Vagina (tissue), 2 donors: ENCODE data around the gene CHRNB1.
"Not testable (repeated sequence)": the region's sequence is repeated elsewhere in the genome, so short reads cannot be mapped to it uniquely, and the experiment has no call there.

Experiments used
- CTCF ChIP-seq, 3 experiments: fragments of 450-650 bp in 2 of 3; fragments of 200-600 bp in 1 of 3; sonication (generic) in 1 of 3; IDR thresholded peaks; one replicate each; pipeline ENCODE4 v1.5.1; 2017 to 2019; ENCODE audit warnings: antibody characterized with exemption in 3 of 3, mild to moderate bottlenecking in 2 of 3, moderate library complexity in 2 of 3
- POLR2A ChIP-seq, 2 donors: fragments of 450-650 bp; IDR thresholded peaks; one replicate each; pipeline ENCODE4 v1.6.1; 2017; ENCODE audit warnings: antibody characterized with exemption in 2 of 2, mild to moderate bottlenecking in 2 of 2, moderate library complexity in 2 of 2
- POLR2AphosphoS5 ChIP-seq, 2 donors: sonication (generic); formaldehyde crosslinking; IDR thresholded peaks; one replicate each; pipeline ENCODE4 v1.9.0; 2017; ENCODE audit warnings: antibody characterized with exemption in 2 of 2, mild to moderate bottlenecking in 2 of 2, low read depth in 1 of 2; ENCODE audit not compliant: insufficient read depth in 1 of 2

- TF ChIP-seq CTCF (IDR thresholded peaks at IDR 0.05); POLR2A (IDR thresholded peaks at IDR 0.05); POLR2AphosphoS5 (IDR thresholded peaks at IDR 0.05; ENCODE audit: insufficient read depth in 1 of 2, low read depth in 1 of 2): not testable (repeated sequence)
These were observed 29.9 kb downstream of the CHRNB1 start for GRCh38 chr17:7474767-7475166.
